Liver (tissue), 9 donors: ENCODE measurements around the gene ADAM8. TPM values are rescaled to one million over a fixed set of nuclear protein-coding genes. Genes with fewer than 3 reads are reported as not detected.

Experiments
- DNase-seq: peaks from one replicate; pipeline ENCODE4 v3.0.0-alpha.2; 2017; ENCODE audit warnings: low spot score
- H3K27ac ChIP-seq, 2 donors: one replicate each; pipeline ENCODE4 v1.7.0; 2013; ENCODE audit warnings: inconsistent platforms in 2 of 2, low read length in 2 of 2, control low read depth in 1 of 2, low read depth in 1 of 2, mild to moderate bottlenecking in 1 of 2
- H3K27me3 ChIP-seq, 4 donors: one replicate each; pipeline versions ENCODE4 v1.6.1 to v1.7.0; 2013; ENCODE audit warnings: low read length in 3 of 4, inconsistent platforms in 1 of 4, mild to moderate bottlenecking in 1 of 4, moderate library complexity in 1 of 4; ENCODE audit not compliant: control insufficient read depth in 4 of 4, insufficient read depth in 4 of 4
- H3K36me3 ChIP-seq, 4 donors: one replicate each; pipeline versions ENCODE4 v1.6.1 to v1.7.0; 2013; ENCODE audit warnings: low read length in 3 of 4, mild to moderate bottlenecking in 3 of 4, low read depth in 1 of 4, moderate library complexity in 1 of 4; ENCODE audit not compliant: control insufficient read depth in 4 of 4, insufficient read depth in 3 of 4
- H3K4me1 ChIP-seq, 4 donors: one replicate each; pipeline versions ENCODE4 v1.6.1 to v1.7.0; 2013; ENCODE audit warnings: low read length in 3 of 4, mild to moderate bottlenecking in 3 of 4, moderate library complexity in 1 of 4; ENCODE audit not compliant: control insufficient read depth in 4 of 4, insufficient read depth in 4 of 4
- H3K4me3 ChIP-seq, 3 donors: one replicate each; pipeline versions ENCODE4 v1.6.1 to v1.7.0; 2013; ENCODE audit warnings: low read length in 3 of 3, control low read depth in 1 of 3, low read depth in 1 of 3, mild to moderate bottlenecking in 1 of 3
- H3K9ac ChIP-seq, 2 donors: one replicate each; pipeline ENCODE4 v1.7.0; 2013; ENCODE audit warnings: low read length in 2 of 2, mild to moderate bottlenecking in 2 of 2, moderate library complexity in 2 of 2, control low read depth in 1 of 2, low read depth in 1 of 2
- H3K9me3 ChIP-seq, 4 donors: one replicate each; pipeline versions ENCODE4 v1.6.1 to v1.7.0; 2013; ENCODE audit warnings: low read length in 3 of 4; ENCODE audit not compliant: control insufficient read depth in 4 of 4
- ATF3 ChIP-seq: IDR thresholded peaks from 2 replicates; pipeline ENCODE4 v1.6.1; 2016; ENCODE audit warnings: antibody characterized with exemption
- CTCF ChIP-seq: fragments of 150-350 bp; IDR thresholded peaks from 2 replicates; pipeline ENCODE4 v1.5.1; 2017; ENCODE audit warnings: improper control_type of control experiment, low read depth, low read length; ENCODE audit not compliant: missing input control
- EGR1 ChIP-seq, 2 donors: IDR thresholded peaks; 2 replicates each; pipeline ENCODE4 v1.6.1; 2016 to 2018; ENCODE audit warnings: antibody characterized with exemption in 2 of 2, low read depth in 2 of 2
- FOXA1 ChIP-seq: IDR thresholded peaks from 2 replicates; pipeline ENCODE4 v1.6.1; 2016; ENCODE audit warnings: antibody characterized with exemption
- FOXA2 ChIP-seq: IDR thresholded peaks from 2 replicates; pipeline ENCODE4 v1.6.1; 2016; ENCODE audit warnings: antibody characterized with exemption
- GABPA ChIP-seq, 2 donors: IDR thresholded peaks in 1 of 2; conservative IDR thresholded peaks in 1 of 2; 2 replicates each; pipeline ENCODE4 v1.6.1; 2016; ENCODE audit warnings: antibody characterized with exemption in 2 of 2, mild to moderate bottlenecking in 1 of 2, moderate library complexity in 1 of 2
- HNF4A ChIP-seq, 2 donors: conservative IDR thresholded peaks; 2 replicates each; pipeline ENCODE4 v1.6.1; 2016; ENCODE audit warnings: antibody characterized with exemption in 2 of 2, mild to moderate bottlenecking in 2 of 2
- HNF4G ChIP-seq: IDR thresholded peaks from 2 replicates; pipeline ENCODE4 v1.6.1; 2016; ENCODE audit warnings: antibody characterized with exemption
- JUND ChIP-seq, 2 donors: IDR thresholded peaks; 2 replicates each; pipeline ENCODE4 v1.6.1; 2016; ENCODE audit warnings: antibody characterized with exemption in 2 of 2
- MAX ChIP-seq: IDR thresholded peaks from 2 replicates; pipeline ENCODE4 v1.6.1; 2016; ENCODE audit warnings: antibody characterized with exemption
- NR2F2 ChIP-seq: IDR thresholded peaks from 2 replicates; pipeline ENCODE4 v1.6.1; 2016; ENCODE audit warnings: antibody characterized with exemption
- RAD21 ChIP-seq, 2 donors: IDR thresholded peaks; 2 replicates each; pipeline ENCODE4 v1.6.1; 2016; ENCODE audit warnings: antibody characterized with exemption in 2 of 2, mild to moderate bottlenecking in 2 of 2
- RXRA ChIP-seq, 2 donors: IDR thresholded peaks; 2 replicates each; pipeline ENCODE4 v1.6.1; 2017 to 2018; ENCODE audit warnings: antibody characterized with exemption in 2 of 2, mild to moderate bottlenecking in 1 of 2
- SP1 ChIP-seq: IDR thresholded peaks from 2 replicates; pipeline ENCODE4 v1.6.1; 2018; ENCODE audit warnings: antibody characterized with exemption, mild to moderate bottlenecking
- TAF1 ChIP-seq: conservative IDR thresholded peaks from 2 replicates; pipeline ENCODE4 v1.6.1; 2016; ENCODE audit warnings: antibody characterized with exemption, mild to moderate bottlenecking
- YY1 ChIP-seq: IDR thresholded peaks from 2 replicates; pipeline ENCODE4 v1.6.1; 2016; ENCODE audit warnings: antibody characterized with exemption, mild to moderate bottlenecking
- WGBS: extraction: QIAGEN DNeasy Blood & Tissue Kit; methylation state at CpG from one replicate; pipeline ENCODE4 v1.1.7; 2013; 5-methylcytosine and 5-hydroxymethylcytosine counted together
- polyA plus RNA-seq, 2 donors: library from polyadenylated mRNA; stranded (reverse) in 1 of 2; unstranded in 1 of 2; fragments of 200-250 nt in 1 of 2; fragments of >200 nt in 1 of 2; fragmentation: Nextera tagmentation in 1 of 2; extraction: Ambion mirVana in 1 of 2; gene quantifications; one replicate each; pipeline versions ENCODE4 v1.2.1 to v1.2.3, GENCODE V29; 2013 to 2015
- total RNA-seq, 2 donors: library from RNA; depleted of rRNA; stranded (reverse); fragments of >200 nt; gene quantifications; one replicate each; pipeline ENCODE4 v1.2.3, GENCODE V29; 2014
- TF ChIP-seq, protein P1 (sequence below): IDR thresholded peaks from 2 replicates; pipeline ENCODE4 v1.6.1; 2016; ENCODE audit warnings: antibody characterized with exemption, mild to moderate bottlenecking
- TF ChIP-seq, protein P2 (sequence below): IDR thresholded peaks from 2 replicates; pipeline ENCODE4 v1.6.1; 2016; ENCODE audit warnings: antibody characterized with exemption
- donor health status: healthy.
- donor health status: healthy.
- donor health status: healthy.
- donor health status: healthy.
- donor health status: healthy.

ADAM8 gene
- total and polyA plus RNA-seq, 4 donors, result 1.3 to 6.9 (median 3.7) TPM

DNA sequence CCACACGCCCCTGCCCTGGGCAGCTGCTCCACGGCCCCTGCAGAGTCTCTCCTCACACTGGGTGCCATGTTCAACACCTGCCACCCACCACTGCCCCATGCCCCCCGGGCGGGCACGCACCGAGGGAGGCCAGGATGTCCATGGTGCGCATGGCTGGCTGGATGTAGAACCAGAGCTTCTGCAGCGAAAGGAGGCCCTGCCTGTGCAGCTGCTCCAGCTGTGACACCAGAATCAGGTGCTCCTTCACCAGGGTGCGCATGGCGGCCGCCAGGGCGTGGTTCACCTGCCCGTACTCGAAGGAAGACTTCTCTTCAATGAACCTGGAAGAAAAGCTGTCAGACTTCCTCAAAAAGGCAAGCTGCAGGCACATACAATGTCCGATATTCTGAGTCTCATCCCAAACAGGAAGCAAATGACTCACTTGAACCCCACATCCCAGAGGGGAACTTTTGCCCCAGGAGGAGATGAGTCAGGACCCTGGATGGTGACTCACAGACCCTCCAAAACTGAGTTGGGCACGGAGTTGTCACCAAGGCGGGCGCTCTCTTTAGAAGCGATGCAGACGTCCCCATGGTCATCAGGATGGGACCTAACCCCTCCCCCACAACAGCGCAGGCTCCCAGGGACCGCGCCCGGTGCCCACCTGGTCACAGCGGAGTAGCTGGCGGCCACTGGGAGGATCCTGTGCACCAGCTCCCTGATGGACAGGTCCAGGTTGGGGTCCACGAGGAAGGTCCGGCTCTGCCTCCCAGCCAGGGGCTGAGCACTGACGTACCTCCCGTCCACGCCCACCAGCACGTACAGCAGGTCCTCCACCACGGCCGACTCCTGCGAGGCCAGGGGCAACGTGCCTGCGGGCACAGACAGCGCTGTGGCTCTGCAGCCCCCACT, 16.5 kb upstream of the ADAM8 start:
- no peaks in the 10 kb centered on the region for H3K27me3 ChIP-seq
- WGBS, result 94% methylated on average over 38 of the region's 38 CpGs
- no peak overlapping the region for H3K27ac ChIP-seq
- H3K9ac ChIP-seq, result no peak overlapping the region
- DNase-seq, result no peak
- no peaks in the 10 kb centered on the region for H3K4me1 ChIP-seq
- peaks cover 29 to 88% (median 46%) of the 10 kb centered on the region in 4 donors for H3K36me3 ChIP-seq
- no peaks in the 10 kb centered on the region for H3K9me3 ChIP-seq
- H3K4me3 ChIP-seq, result no peak overlapping the region
- TF ChIP-seq TAF1, result no peak
- no peak for TF ChIP-seq FOXA1
- TF ChIP-seq, protein P1, sequence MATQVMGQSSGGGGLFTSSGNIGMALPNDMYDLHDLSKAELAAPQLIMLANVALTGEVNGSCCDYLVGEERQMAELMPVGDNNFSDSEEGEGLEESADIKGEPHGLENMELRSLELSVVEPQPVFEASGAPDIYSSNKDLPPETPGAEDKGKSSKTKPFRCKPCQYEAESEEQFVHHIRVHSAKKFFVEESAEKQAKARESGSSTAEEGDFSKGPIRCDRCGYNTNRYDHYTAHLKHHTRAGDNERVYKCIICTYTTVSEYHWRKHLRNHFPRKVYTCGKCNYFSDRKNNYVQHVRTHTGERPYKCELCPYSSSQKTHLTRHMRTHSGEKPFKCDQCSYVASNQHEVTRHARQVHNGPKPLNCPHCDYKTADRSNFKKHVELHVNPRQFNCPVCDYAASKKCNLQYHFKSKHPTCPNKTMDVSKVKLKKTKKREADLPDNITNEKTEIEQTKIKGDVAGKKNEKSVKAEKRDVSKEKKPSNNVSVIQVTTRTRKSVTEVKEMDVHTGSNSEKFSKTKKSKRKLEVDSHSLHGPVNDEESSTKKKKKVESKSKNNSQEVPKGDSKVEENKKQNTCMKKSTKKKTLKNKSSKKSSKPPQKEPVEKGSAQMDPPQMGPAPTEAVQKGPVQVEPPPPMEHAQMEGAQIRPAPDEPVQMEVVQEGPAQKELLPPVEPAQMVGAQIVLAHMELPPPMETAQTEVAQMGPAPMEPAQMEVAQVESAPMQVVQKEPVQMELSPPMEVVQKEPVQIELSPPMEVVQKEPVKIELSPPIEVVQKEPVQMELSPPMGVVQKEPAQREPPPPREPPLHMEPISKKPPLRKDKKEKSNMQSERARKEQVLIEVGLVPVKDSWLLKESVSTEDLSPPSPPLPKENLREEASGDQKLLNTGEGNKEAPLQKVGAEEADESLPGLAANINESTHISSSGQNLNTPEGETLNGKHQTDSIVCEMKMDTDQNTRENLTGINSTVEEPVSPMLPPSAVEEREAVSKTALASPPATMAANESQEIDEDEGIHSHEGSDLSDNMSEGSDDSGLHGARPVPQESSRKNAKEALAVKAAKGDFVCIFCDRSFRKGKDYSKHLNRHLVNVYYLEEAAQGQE, result no peak
- no peak for TF ChIP-seq SP1
- no peak for TF ChIP-seq HNF4A (conservative IDR thresholded peaks at IDR 0.05)
- TF ChIP-seq GABPA (IDR thresholded peaks at IDR 0.05 in 1 of 2, conservative IDR thresholded peaks at IDR 0.05 in 1 of 2), result no peak
- TF ChIP-seq JUND (IDR thresholded peaks at IDR 0.05), result no peak
- no peak for TF ChIP-seq RXRA (IDR thresholded peaks at IDR 0.05)
- TF ChIP-seq EGR1 (IDR thresholded peaks at IDR 0.05; ENCODE audit: low read depth in 2 of 2), result no peak
- no peak for TF ChIP-seq NR2F2
- TF ChIP-seq FOXA2, result no peak
- no peak for TF ChIP-seq ATF3
- TF ChIP-seq YY1, result no peak
- TF ChIP-seq MAX, result no peak
- TF ChIP-seq CTCF, result no peak
- TF ChIP-seq, protein P2, sequence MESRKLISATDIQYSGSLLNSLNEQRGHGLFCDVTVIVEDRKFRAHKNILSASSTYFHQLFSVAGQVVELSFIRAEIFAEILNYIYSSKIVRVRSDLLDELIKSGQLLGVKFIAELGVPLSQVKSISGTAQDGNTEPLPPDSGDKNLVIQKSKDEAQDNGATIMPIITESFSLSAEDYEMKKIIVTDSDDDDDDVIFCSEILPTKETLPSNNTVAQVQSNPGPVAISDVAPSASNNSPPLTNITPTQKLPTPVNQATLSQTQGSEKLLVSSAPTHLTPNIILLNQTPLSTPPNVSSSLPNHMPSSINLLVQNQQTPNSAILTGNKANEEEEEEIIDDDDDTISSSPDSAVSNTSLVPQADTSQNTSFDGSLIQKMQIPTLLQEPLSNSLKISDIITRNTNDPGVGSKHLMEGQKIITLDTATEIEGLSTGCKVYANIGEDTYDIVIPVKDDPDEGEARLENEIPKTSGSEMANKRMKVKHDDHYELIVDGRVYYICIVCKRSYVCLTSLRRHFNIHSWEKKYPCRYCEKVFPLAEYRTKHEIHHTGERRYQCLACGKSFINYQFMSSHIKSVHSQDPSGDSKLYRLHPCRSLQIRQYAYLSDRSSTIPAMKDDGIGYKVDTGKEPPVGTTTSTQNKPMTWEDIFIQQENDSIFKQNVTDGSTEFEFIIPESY, result no peak
- no peak for TF ChIP-seq HNF4G
- TF ChIP-seq RAD21 (IDR thresholded peaks at IDR 0.05), result no peak
